Measurements from ENCODE around the gene KEL. TPM values are rescaled to one million over a fixed set of nuclear protein-coding genes. Genes with fewer than 3 reads are reported as not detected.

The KEL gene
- total RNA-seq, 4 donors from 2014 or later, result not detected

- TF ChIP-seq, protein P1, sequence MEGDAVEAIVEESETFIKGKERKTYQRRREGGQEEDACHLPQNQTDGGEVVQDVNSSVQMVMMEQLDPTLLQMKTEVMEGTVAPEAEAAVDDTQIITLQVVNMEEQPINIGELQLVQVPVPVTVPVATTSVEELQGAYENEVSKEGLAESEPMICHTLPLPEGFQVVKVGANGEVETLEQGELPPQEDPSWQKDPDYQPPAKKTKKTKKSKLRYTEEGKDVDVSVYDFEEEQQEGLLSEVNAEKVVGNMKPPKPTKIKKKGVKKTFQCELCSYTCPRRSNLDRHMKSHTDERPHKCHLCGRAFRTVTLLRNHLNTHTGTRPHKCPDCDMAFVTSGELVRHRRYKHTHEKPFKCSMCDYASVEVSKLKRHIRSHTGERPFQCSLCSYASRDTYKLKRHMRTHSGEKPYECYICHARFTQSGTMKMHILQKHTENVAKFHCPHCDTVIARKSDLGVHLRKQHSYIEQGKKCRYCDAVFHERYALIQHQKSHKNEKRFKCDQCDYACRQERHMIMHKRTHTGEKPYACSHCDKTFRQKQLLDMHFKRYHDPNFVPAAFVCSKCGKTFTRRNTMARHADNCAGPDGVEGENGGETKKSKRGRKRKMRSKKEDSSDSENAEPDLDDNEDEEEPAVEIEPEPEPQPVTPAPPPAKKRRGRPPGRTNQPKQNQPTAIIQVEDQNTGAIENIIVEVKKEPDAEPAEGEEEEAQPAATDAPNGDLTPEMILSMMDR (IDR thresholded peaks at IDR 0.05), result no peak
- TF ChIP-seq EP300 (IDR thresholded peaks at IDR 0.05), result no peak
- TF ChIP-seq POLR2A (IDR thresholded peaks at IDR 0.05), result no peak
- no peak for TF ChIP-seq POLR2AphosphoS5 (IDR thresholded peaks at IDR 0.05)
These were observed 26.1 kb downstream of the KEL start for GRCh38 chr7:142935941-142936565.

GRCh38 chr7:142934056-142934455, 28.1 kb downstream of the KEL start:
- H3K27ac ChIP-seq, result no peak overlapping the region
- TF ChIP-seq, protein P1 (IDR thresholded peaks at IDR 0.05), result no peak
- TF ChIP-seq POLR2A (IDR thresholded peaks at IDR 0.05), result no peak
- no peak for TF ChIP-seq POLR2AphosphoS5 (IDR thresholded peaks at IDR 0.05)
- TF ChIP-seq EP300 (IDR thresholded peaks at IDR 0.05), result no peak
- H3K36me3 ChIP-seq, result no peaks in the 10 kb centered on the region
- H3K9me3 ChIP-seq, result no peaks in the 10 kb centered on the region
- H3K4me1 ChIP-seq, result no peaks in the 10 kb centered on the region
- ATAC-seq, result no peak
- peaks cover 18% of the 10 kb centered on the region for H3K27me3 ChIP-seq
- no peak overlapping the region for H3K4me3 ChIP-seq
- 50 to 66% methylated on average over 7 to 9 of the region's 12 CpGs for WGBS, 2 donors (ENCODE audit: low coverage in 1 of 2)

More at GRCh38 chr7:142935941-142936565, 26.1 kb downstream of the KEL start:
- H3K36me3 ChIP-seq, result no peaks in the 10 kb centered on the region
- no peak overlapping the region for H3K4me3 ChIP-seq
- H3K9me3 ChIP-seq, result no peaks in the 10 kb centered on the region
- no peak overlapping the region for H3K27ac ChIP-seq
- peaks cover 12% of the 10 kb centered on the region for H3K27me3 ChIP-seq
- WGBS, 2 donors (ENCODE audit: low coverage in 1 of 2), result 88 to 100% methylated on average over 1 to 10 of the region's 12 CpGs
- H3K4me1 ChIP-seq, result no peaks in the 10 kb centered on the region
- ATAC-seq, result no peak

DNA sequence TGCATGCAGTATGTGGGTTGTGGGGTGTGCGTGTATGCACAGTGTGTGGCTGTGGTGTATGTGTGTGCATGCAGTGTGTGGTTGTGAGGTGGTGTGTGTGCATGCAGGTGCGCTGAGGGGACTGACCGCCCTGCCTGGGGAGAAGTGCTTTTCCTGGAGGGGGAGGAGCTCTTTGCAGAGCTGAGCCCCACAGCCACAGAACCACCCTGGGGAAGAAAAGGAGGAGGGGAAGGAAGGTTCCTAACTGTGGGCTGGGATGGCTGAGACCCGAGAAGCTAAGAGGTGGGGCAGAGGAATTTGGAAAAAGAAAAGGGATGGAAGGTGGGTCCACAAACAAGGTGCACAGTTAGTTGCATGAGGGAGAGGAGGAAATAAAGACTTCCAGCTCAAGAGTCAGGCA, 28.5 kb downstream of the KEL start, which contains the start of gene TRPV5:
TSS of gene TRPV5 (minus strand) at position 123 of the 400 bp plus-strand sequence. CDS start 287 bp downstream, outside the sequence.
- no peaks in the 10 kb centered on the region for H3K36me3 ChIP-seq
- 64 to 68% methylated on average over 4 of the region's 4 CpGs for WGBS, 2 donors (ENCODE audit: low coverage in 1 of 2)
- H3K27ac ChIP-seq, result no peak within 1 kb of the TSS
- H3K9me3 ChIP-seq, result no peaks in the 10 kb centered on the region
- H3K27me3 ChIP-seq, result peaks cover 21% of the 10 kb centered on the region
- no peak within 1 kb of the TSS for H3K4me3 ChIP-seq
- H3K4me1 ChIP-seq, result no peaks in the 10 kb centered on the region
- no peak for ATAC-seq
- TF ChIP-seq, protein P1 (IDR thresholded peaks at IDR 0.05), result no peak
- TF ChIP-seq POLR2AphosphoS5 (IDR thresholded peaks at IDR 0.05) (no peak), POLR2A (IDR thresholded peaks at IDR 0.05) (no peak), EP300 (IDR thresholded peaks at IDR 0.05) (no peak)

- TF ChIP-seq POLR2AphosphoS5 (IDR thresholded peaks at IDR 0.05) (no peak), EP300 (IDR thresholded peaks at IDR 0.05) (no peak), POLR2A (IDR thresholded peaks at IDR 0.05) (no peak)
- TF ChIP-seq, protein P1 (IDR thresholded peaks at IDR 0.05), result no peak
- Histone ChIP-seq H3K27me3 (peaks cover 21% of the 10 kb centered on the region), H3K9me3 (no peaks in the 10 kb centered on the region), H3K4me1 (no peaks in the 10 kb centered on the region), H3K36me3 (no peaks in the 10 kb centered on the region), H3K27ac (no peak overlapping the region), H3K4me3 (no peak overlapping the region)
- 80% methylated on average over 1 of the region's 7 CpGs; no CpG with 5 or more reads in 1 of the 2 donors for WGBS, 2 donors (ENCODE audit: low coverage in 1 of 2)
- no peak for ATAC-seq
These were observed 29.1 kb downstream of the KEL start for GRCh38 chr7:142933092-142933475.
